ENCODE measurements around the gene ZNF407. TPM values are rescaled to one million over a fixed set of nuclear protein-coding genes. Genes with fewer than 3 reads are reported as not detected.

Gene ZNF407
- total RNA-seq, 1 donor from 2014 or later = 14.2 TPM

DNA sequence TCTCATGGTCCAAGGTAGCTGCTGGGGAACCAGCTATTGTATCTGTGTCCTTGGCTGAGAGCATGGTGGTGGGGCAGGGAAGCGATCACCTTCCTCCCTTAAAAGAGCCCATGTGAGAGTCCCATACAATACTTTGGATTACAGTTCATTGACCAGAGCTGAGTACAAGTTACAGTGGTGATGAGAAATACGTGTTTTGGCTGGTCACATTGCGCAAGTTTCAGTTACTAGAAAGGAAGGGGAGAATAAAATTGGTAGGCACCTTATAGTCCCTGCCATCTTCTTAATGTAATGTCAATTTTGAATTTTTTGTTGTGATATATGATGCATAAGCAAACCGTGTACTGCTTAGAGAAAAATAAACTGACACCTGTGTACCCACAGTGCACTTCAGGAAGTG, 67.7 kb downstream of the ZNF407 start:
- TF ChIP-seq, protein P1, sequence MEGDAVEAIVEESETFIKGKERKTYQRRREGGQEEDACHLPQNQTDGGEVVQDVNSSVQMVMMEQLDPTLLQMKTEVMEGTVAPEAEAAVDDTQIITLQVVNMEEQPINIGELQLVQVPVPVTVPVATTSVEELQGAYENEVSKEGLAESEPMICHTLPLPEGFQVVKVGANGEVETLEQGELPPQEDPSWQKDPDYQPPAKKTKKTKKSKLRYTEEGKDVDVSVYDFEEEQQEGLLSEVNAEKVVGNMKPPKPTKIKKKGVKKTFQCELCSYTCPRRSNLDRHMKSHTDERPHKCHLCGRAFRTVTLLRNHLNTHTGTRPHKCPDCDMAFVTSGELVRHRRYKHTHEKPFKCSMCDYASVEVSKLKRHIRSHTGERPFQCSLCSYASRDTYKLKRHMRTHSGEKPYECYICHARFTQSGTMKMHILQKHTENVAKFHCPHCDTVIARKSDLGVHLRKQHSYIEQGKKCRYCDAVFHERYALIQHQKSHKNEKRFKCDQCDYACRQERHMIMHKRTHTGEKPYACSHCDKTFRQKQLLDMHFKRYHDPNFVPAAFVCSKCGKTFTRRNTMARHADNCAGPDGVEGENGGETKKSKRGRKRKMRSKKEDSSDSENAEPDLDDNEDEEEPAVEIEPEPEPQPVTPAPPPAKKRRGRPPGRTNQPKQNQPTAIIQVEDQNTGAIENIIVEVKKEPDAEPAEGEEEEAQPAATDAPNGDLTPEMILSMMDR (IDR thresholded peaks at IDR 0.05) = no peak
- Mint-ChIP-seq H3K4me1 (ENCODE audit: unreplicated experiment) (peaks cover 2% of the 10 kb centered on the region), H3K9me3 (ENCODE audit: unreplicated experiment) (no peaks in the 10 kb centered on the region), H3K27me3 (ENCODE audit: unreplicated experiment) (no peaks in the 10 kb centered on the region), H3K4me3 (ENCODE audit: unreplicated experiment) (no peak overlapping the region), H3K27ac (ENCODE audit: unreplicated experiment) (no peak overlapping the region), H3K36me3 (ENCODE audit: unreplicated experiment) (peaks cover 5% of the 10 kb centered on the region)
- DNase-seq (ENCODE audit: extremely low spot score, unreplicated experiment) = no peak

- H3K36me3 Mint-ChIP-seq (ENCODE audit: unreplicated experiment) = peaks cover 5% of the 10 kb centered on the region
- TF ChIP-seq, protein P1 (IDR thresholded peaks at IDR 0.05) = no peak
- no peak overlapping the region for H3K27ac Mint-ChIP-seq (ENCODE audit: unreplicated experiment)
Measured at GRCh38 chr18:74665905-74666304, 68.2 kb downstream of the ZNF407 start.

DNA sequence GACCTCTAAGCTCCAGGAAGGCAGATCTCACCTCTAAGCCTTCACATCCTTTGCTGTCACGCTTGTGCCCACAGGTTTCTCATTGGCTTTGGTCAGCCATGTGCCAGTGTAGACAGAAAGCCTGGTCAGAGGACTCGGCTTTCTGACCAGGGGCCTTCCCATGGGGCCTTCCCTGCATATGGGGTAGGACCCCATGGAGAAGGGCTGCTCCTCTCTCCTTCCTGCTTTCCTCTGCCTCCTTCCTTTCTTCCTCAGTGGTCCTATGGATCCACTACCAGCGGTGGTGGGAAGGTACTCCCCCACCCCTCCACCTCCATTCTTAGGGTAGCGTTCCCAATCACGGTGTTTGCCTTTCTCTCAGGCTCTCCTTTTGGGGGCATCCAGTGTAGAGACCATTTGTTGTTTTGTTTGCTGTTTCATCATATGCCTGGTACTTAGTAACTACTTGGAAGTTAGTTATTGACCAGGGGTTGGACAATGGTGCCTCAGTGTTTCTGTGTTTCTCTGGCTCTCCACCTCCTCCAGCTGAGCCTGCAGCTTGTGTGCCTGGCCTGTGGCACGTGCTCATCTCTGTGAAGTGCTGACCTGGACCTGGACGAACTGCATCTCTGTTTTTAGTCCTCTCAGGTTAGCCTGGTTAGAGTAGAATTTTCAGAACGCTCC, 71.6 kb downstream of the ZNF407 start:
- Mint-ChIP-seq H3K4me3 (ENCODE audit: unreplicated experiment) (no peak overlapping the region), H3K27ac (ENCODE audit: unreplicated experiment) (no peak overlapping the region), H3K9me3 (ENCODE audit: unreplicated experiment) (no peaks in the 10 kb centered on the region), H3K4me1 (ENCODE audit: unreplicated experiment) (peaks cover 2% of the 10 kb centered on the region), H3K27me3 (ENCODE audit: unreplicated experiment) (no peaks in the 10 kb centered on the region), H3K36me3 (ENCODE audit: unreplicated experiment) (no peaks in the 10 kb centered on the region)
- TF ChIP-seq, protein P1 (IDR thresholded peaks at IDR 0.05) = no peak
- no peak for DNase-seq (ENCODE audit: extremely low spot score, unreplicated experiment)

More at GRCh38 chr18:74665905-74666304, 68.2 kb downstream of the ZNF407 start:
- H3K4me3 Mint-ChIP-seq (ENCODE audit: unreplicated experiment) = no peak overlapping the region
- DNase-seq (ENCODE audit: extremely low spot score, unreplicated experiment) = no peak
- peaks cover 2% of the 10 kb centered on the region for H3K4me1 Mint-ChIP-seq (ENCODE audit: unreplicated experiment)
- no peaks in the 10 kb centered on the region for H3K9me3 Mint-ChIP-seq (ENCODE audit: unreplicated experiment)
- H3K27me3 Mint-ChIP-seq (ENCODE audit: unreplicated experiment) = no peaks in the 10 kb centered on the region

DNA sequence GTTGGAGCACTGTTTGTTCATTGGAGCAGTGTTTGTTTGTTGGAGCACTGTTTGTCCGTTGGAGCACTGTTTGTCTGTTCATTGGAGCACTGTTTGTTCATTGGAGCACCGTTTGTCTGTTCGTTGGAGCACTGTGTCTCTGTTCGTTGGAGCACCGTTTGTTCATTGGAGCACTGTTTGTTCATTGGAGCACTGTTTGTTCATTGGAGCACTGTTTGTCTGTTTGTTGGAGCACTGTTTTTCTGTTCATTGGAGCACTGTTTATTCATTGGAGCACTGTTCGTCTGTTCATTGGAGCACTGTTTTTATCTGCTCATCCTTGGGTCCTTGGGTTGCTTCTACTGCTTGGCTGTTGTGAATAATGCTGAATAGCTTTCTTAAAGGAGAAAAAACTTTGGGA, 74.7 kb downstream of the ZNF407 start:
- Mint-ChIP-seq H3K9me3 (ENCODE audit: unreplicated experiment) (peaks cover under 1% of the 10 kb centered on the region), H3K4me3 (ENCODE audit: unreplicated experiment) (no peak overlapping the region), H3K27me3 (ENCODE audit: unreplicated experiment) (no peaks in the 10 kb centered on the region), H3K27ac (ENCODE audit: unreplicated experiment) (no peak overlapping the region), H3K4me1 (ENCODE audit: unreplicated experiment) (peaks cover 2% of the 10 kb centered on the region), H3K36me3 (ENCODE audit: unreplicated experiment) (peaks cover 8% of the 10 kb centered on the region)
- DNase-seq (ENCODE audit: extremely low spot score, unreplicated experiment) = no peak
- TF ChIP-seq, protein P1 (IDR thresholded peaks at IDR 0.05) = no peak

DNA sequence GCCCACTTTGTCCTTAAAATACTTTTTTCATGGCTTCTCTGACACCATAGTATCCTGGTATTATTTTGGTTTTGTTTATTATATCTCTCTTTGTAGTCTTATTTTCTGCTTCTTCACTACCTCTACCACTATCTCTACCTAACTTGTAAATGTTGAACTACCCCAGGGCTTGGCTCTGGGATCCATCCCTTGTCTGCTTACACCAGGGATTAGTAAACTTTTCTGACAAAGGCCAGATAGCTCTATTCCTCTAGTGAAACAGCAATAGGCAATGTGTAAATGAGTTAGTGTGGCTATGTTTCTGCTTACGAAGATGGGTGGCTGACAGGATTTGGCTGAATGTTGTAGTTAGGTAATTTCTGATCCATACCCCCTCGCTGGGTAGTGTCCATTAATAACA, 76.8 kb downstream of the ZNF407 start:
- no peak for DNase-seq (ENCODE audit: extremely low spot score, unreplicated experiment)
- H3K4me1 Mint-ChIP-seq (ENCODE audit: unreplicated experiment) = peaks cover 2% of the 10 kb centered on the region
- H3K36me3 Mint-ChIP-seq (ENCODE audit: unreplicated experiment) = peaks cover 17% of the 10 kb centered on the region
- H3K9me3 Mint-ChIP-seq (ENCODE audit: unreplicated experiment) = peaks cover 10% of the 10 kb centered on the region
- H3K27me3 Mint-ChIP-seq (ENCODE audit: unreplicated experiment) = no peaks in the 10 kb centered on the region
- H3K27ac Mint-ChIP-seq (ENCODE audit: unreplicated experiment) = no peak overlapping the region
- TF ChIP-seq, protein P1 (IDR thresholded peaks at IDR 0.05) = no peak
- H3K4me3 Mint-ChIP-seq (ENCODE audit: unreplicated experiment) = no peak overlapping the region
